Measurements from ENCODE around the gene TTC5.
"Not testable (repeated sequence)": the region's sequence is repeated elsewhere in the genome, so short reads cannot be mapped to it uniquely, and the experiment has no call there.

GRCh38 chr14:20281998-20282397 is 23.8 kb downstream of the TTC5 start:
- not testable (repeated sequence) for TF ChIP-seq CTCF (IDR thresholded peaks at IDR 0.05; ENCODE audit: insufficient read depth, low read depth, low read length); EZH2 (IDR thresholded peaks at IDR 0.05; ENCODE audit: insufficient read depth, low read length)
